Transverse colon (tissue), 4 donors: ENCODE measurements around the gene CDADC1. TPM values are rescaled to one million over a fixed set of nuclear protein-coding genes. Genes with fewer than 3 reads are reported as not detected.

Experiments
- DNase-seq: peaks from one replicate; pipeline ENCODE4 v3.0.0-alpha.2; 2019
- H3K27ac ChIP-seq, 4 donors: fragments of 200-600 bp; sonication (generic); 2 replicates each; pipeline ENCODE4 v1.5.1; 2016 to 2018; ENCODE audit warnings: inconsistent platforms in 4 of 4
- H3K27me3 ChIP-seq: fragments of 200-600 bp; sonication (generic); 2 replicates; pipeline ENCODE4 v1.5.1; 2017; ENCODE audit warnings: inconsistent platforms
- H3K36me3 ChIP-seq, 4 donors: fragments of 200-600 bp; sonication (generic); 2 replicates each; pipeline ENCODE4 v1.5.1; 2017 to 2019; ENCODE audit warnings: inconsistent platforms in 4 of 4
- H3K4me1 ChIP-seq, 4 donors: fragments of 200-600 bp; sonication (generic); 2 replicates each; pipeline ENCODE4 v1.5.1; 2017 to 2020; ENCODE audit warnings: inconsistent platforms in 4 of 4
- H3K4me3 ChIP-seq, 4 donors: fragments of 200-600 bp; sonication (generic); 1 replicate in 1 of 4; 2 replicates in 3 of 4; pipeline versions ENCODE4 v1.5.1 to v1.6.1; 2017 to 2019; ENCODE audit warnings: inconsistent platforms in 4 of 4
- H3K9me3 ChIP-seq, 2 donors: fragments of 200-600 bp; sonication (generic); 2 replicates each; pipeline ENCODE4 v1.5.1; 2017 to 2019; ENCODE audit warnings: inconsistent platforms in 2 of 2
- EP300 ChIP-seq: sonication (generic); formaldehyde crosslinking; IDR thresholded peaks from one replicate; pipeline ENCODE4 v1.6.1; 2017; ENCODE audit warnings: antibody characterized with exemption, low read depth
- POLR2A ChIP-seq: fragments of 450-650 bp; IDR thresholded peaks from one replicate; pipeline ENCODE4 v1.6.1; 2016; ENCODE audit warnings: antibody characterized with exemption, mild to moderate bottlenecking, moderate library complexity
- POLR2AphosphoS5 ChIP-seq, 3 donors: sonication (generic); formaldehyde crosslinking; IDR thresholded peaks; one replicate each; pipeline ENCODE4 v1.6.1; 2016; ENCODE audit warnings: antibody characterized with exemption in 3 of 3
- WGBS, 2 donors: methylation state at CpG; one replicate each; pipeline ENCODE4 v1.1.5; 2018; ENCODE audit warnings: low coverage in 1 of 2; 5-methylcytosine and 5-hydroxymethylcytosine counted together
- in situ Hi-C, 4 donors: fragments of 200-750 bp; cut with MboI; loops; one replicate each; pipeline versions ENCODE4 v1.15.0 to v1.15.1; 2017; ENCODE audit warnings: low sequenced_read_pairs in 3 of 4, low pct_ligation_motif_present in 1 of 4, low pct_unique_long_range_greater_than_20kb in 1 of 4
- intact Hi-C: fragments of 100-400 bp; cut with DNase I; formaldehyde crosslinking; loops from one replicate; pipeline ENCODE4 v1.15.1; 2023; ENCODE audit warnings: low total_unique reads
- total RNA-seq, 4 donors: library from RNA; depleted of rRNA; stranded (reverse); fragments of >200 nt; gene quantifications; one replicate each; pipeline ENCODE4 v1.1.0, GENCODE V29; 2016
- TF ChIP-seq, protein P1 (sequence below), 5 experiments: fragments of 200-600 bp in 3 of 5; fragments of 450-650 bp in 2 of 5; sonication (generic) in 3 of 5; IDR thresholded peaks; 1 replicate in 2 of 5; 2 replicates in 3 of 5; pipeline ENCODE4 v1.5.1; 2016 to 2017; ENCODE audit warnings: antibody characterized with exemption in 5 of 5, inconsistent platforms in 3 of 5, mild to moderate bottlenecking in 2 of 5, moderate library complexity in 1 of 5

The CDADC1 gene
- total RNA-seq, 4 donors from 2014 or later, result 0.75 to 7.9 (median 3.9) TPM

DNA sequence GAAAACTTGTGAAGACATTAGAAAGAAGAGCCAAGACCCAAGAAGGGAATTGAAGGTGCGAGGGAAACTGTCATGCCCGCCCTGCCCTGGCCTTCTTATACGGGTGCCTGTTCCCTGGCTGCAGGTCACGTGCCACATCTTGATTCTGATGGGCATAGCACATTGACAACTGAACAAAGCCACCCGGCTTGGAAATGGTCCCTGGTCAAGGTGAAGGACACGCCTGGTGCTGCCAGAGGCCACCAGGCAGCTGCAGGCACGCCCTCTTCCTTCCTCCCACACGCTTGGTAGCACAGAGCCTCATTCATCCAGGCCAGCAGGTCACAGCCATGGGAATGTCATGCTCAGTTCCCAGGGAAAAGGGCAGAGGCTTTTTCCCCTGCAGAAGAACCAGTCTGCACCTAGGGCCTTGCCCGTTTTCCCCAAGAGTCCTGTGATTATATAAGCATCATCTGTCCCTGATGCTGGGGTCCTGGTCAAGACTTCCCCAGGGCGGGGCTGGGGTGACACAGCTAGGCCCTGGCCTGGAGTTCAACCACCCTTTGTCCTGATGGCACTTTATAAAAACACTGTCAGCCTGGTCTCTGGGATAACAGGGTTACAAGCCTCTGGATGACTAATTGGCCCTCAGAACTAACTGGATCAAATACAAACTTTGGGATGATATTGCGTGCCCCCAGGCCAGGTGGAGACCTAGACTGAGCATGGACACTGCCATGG is 56.0 kb downstream of the CDADC1 start:
- in situ Hi-C loops, result loop anchor here (5.0 to 25.0 kb wide), 5 partner anchors 131 to 304 kb away; partner anchors contain the start of genes CAB39L (in 1 of the 4) and SETDB2 (in 1 of the 4)

DNA sequence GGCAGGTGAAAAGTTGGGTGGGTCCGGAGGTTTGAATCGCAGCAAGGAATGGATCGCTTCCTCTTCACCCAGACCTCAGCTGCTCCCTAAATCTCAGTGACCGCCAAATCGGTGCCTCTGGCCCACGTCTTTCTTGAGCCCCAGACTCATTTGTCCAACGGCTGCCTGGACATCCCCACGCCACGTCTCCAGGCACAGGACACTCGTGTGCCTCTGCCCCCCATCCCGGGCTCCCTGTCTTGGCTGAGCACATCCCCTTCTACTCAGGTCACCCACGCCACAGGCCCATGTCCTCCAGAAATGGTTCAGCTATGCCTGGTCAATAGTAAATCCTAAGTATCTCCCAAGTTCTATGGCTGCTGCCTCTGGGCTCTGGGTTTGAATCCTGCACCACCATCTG is 56.6 kb downstream of the CDADC1 start:
- Histone ChIP-seq H3K36me3 (no peaks in the 10 kb centered on the region), H3K9me3 (no peaks in the 10 kb centered on the region), H3K4me1 (peaks cover 7 to 28% (median 13%) of the 10 kb centered on the region in 4 donors), H3K27me3 (no peaks in the 10 kb centered on the region), H3K27ac (peak overlapping the region in 1 of 4 donors; percentile 34), H3K4me3 (no peak overlapping the region)
- intact Hi-C loops (loop anchor here (10.0 kb wide), 1 partner anchor 300 kb away; no protein-coding TSS in a partner anchor), in situ Hi-C loops (loop anchor here (5.0 to 25.0 kb wide), 5 partner anchors 130 to 303 kb away; partner anchors contain the start of genes CAB39L (in 1 of the 4) and SETDB2 (in 1 of the 4))
- DNase-seq, result no peak
- WGBS, 2 donors, result 91% methylated on average over 12 of the region's 12 CpGs; no CpG with 5 or more reads in 1 of the 2 donors
- TF ChIP-seq EP300 (no peak), POLR2AphosphoS5 (IDR thresholded peaks at IDR 0.05) (no peak), POLR2A (no peak)
- TF ChIP-seq, protein P1, sequence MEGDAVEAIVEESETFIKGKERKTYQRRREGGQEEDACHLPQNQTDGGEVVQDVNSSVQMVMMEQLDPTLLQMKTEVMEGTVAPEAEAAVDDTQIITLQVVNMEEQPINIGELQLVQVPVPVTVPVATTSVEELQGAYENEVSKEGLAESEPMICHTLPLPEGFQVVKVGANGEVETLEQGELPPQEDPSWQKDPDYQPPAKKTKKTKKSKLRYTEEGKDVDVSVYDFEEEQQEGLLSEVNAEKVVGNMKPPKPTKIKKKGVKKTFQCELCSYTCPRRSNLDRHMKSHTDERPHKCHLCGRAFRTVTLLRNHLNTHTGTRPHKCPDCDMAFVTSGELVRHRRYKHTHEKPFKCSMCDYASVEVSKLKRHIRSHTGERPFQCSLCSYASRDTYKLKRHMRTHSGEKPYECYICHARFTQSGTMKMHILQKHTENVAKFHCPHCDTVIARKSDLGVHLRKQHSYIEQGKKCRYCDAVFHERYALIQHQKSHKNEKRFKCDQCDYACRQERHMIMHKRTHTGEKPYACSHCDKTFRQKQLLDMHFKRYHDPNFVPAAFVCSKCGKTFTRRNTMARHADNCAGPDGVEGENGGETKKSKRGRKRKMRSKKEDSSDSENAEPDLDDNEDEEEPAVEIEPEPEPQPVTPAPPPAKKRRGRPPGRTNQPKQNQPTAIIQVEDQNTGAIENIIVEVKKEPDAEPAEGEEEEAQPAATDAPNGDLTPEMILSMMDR (IDR thresholded peaks at IDR 0.05), result no peak

More for the DNA sequence above, 56.0 kb downstream of the CDADC1 start:
- 50 to 63% methylated on average over 2 to 11 of the region's 11 CpGs for WGBS, 2 donors
- intact Hi-C loops, result loop anchor here (10.0 kb wide), 1 partner anchor 301 kb away; no protein-coding TSS in a partner anchor
- Histone ChIP-seq H3K4me3 (no peak overlapping the region), H3K4me1 (peaks cover 7 to 21% (median 11%) of the 10 kb centered on the region in 4 donors), H3K9me3 (no peaks in the 10 kb centered on the region), H3K27ac (peak overlapping the region in 3 of 4 donors; percentile 9 to 34 (median 34)), H3K27me3 (no peaks in the 10 kb centered on the region), H3K36me3 (no peaks in the 10 kb centered on the region)
- TF ChIP-seq EP300 (no peak), POLR2A (no peak), POLR2AphosphoS5 (IDR thresholded peaks at IDR 0.05) (no peak)
- TF ChIP-seq, protein P1 (IDR thresholded peaks at IDR 0.05), result no peak
- no peak for DNase-seq

DNA sequence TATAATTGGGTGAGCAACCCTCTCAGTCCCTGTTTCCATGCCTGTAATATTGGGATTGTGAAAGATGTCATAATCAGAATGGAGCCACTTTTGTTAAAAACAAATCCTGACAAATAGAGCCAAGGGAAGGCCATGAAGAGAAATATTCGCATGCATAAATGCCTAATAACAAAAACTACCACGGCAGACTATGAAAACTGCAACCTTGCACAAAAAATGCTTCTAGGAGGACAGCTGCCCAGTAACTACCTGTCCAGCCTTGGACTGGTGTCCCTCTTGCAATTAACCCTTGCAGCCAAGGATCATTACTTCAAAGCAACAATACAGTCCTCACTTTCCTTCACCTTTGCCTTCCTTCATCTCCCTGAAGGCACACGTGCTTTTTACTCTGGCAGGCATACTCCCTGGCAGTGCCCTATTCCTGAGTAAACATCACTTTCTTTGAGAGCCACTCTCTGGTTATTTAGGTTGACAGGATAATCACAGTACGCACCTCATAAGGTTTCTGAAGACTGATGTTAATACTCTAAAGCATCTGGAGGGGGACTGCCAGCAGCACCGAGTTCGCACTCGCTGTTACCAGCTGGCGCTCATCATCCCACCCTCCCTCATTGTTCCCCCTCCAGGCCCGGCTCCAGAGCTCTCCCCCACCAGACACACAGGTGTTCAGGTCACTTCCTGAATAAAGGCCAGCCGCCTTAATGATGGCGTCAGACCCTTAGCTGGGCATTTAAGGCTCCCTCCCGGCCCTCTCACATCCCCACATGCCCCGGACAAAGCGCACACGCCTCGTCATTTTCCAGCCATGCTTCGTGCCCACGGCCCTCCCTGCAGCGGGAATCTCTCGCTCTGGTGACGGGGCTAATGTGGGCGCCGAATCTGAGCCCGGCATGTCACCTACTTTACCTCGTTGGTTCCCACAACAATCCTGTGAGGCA is 57.3 kb downstream of the CDADC1 start:
- H3K27me3 ChIP-seq, result no peaks in the 10 kb centered on the region
- in situ Hi-C loops, result loop anchor here (5.0 to 25.0 kb wide), 5 partner anchors 130 to 302 kb away; partner anchors contain the start of genes CAB39L (in 1 of the 4) and SETDB2 (in 1 of the 4)
- 85 to 86% methylated on average over 4 to 25 of the region's 25 CpGs for WGBS, 2 donors
- TF ChIP-seq POLR2A (no peak), POLR2AphosphoS5 (IDR thresholded peaks at IDR 0.05) (no peak), EP300 (no peak)
- TF ChIP-seq, protein P1 (IDR thresholded peaks at IDR 0.05), result no peak
- peak overlapping the region in 2 of 4 donors; percentile 34 to 90 for H3K27ac ChIP-seq
- no peaks in the 10 kb centered on the region for H3K9me3 ChIP-seq
- intact Hi-C loops, result loop anchor here (10.0 kb wide), 1 partner anchor 300 kb away; no protein-coding TSS in a partner anchor
- H3K4me1 ChIP-seq, result peaks cover 7 to 29% (median 13%) of the 10 kb centered on the region in 4 donors
- no peak overlapping the region for H3K4me3 ChIP-seq
- no peak for DNase-seq
- no peaks in the 10 kb centered on the region for H3K36me3 ChIP-seq
